HL-60 (cell line): ENCODE results near the gene HLCS.

Source experiments
- DNase-seq, 2 experiments: peaks; one replicate each; pipeline ENCODE4 v3.0.0-alpha.2; 2010 to 2020; ENCODE audit warnings: low read depth in 1 of 2, low spot score in 1 of 2
- H3K27ac ChIP-seq: fragments of 250-450 bp; sonication (Bioruptor Pico); replicated peaks from 2 replicates; pipeline ENCODE4 v1.5.1; 2020; ENCODE audit warnings: mild to moderate bottlenecking, moderate library complexity
- H3K27me3 ChIP-seq: fragments of 250-450 bp; sonication (Bioruptor Pico); 2 replicates; pipeline ENCODE4 v1.5.1; 2021; ENCODE audit warnings: mild to moderate bottlenecking, moderate library complexity; ENCODE audit not compliant: insufficient read depth, poor library complexity, severe bottlenecking
- H3K4me3 ChIP-seq: replicated peaks from 2 replicates; pipeline ENCODE4 v1.5.1; 2011; ENCODE audit warnings: mild to moderate bottlenecking, control low read depth, low read length; ENCODE audit not compliant: insufficient read depth
- GABPA ChIP-seq: IDR thresholded peaks from 2 replicates; pipeline ENCODE4 v1.6.1; 2012; ENCODE audit warnings: low read depth
- POLR2AphosphoS5 ChIP-seq: IDR thresholded peaks from 2 replicates; pipeline ENCODE4 v1.6.1; 2012; ENCODE audit warnings: low read depth
- SPI1 ChIP-seq: IDR thresholded peaks from 2 replicates; pipeline ENCODE4 v1.6.1; 2012; ENCODE audit warnings: low read depth, mild to moderate bottlenecking, borderline replicate concordance
- TF ChIP-seq, protein P1 (sequence below): IDR thresholded peaks from one replicate; pipeline ENCODE4 v1.5.1; 2011; ENCODE audit warnings: low read length, control low read depth, inconsistent platforms; ENCODE audit not compliant: insufficient read depth
- TF ChIP-seq, protein P2 (sequence below): IDR thresholded peaks from 2 replicates; pipeline ENCODE4 v1.6.1; 2012; ENCODE audit warnings: low read depth; ENCODE audit not compliant: insufficient replicate concordance

HLCS gene

DNA sequence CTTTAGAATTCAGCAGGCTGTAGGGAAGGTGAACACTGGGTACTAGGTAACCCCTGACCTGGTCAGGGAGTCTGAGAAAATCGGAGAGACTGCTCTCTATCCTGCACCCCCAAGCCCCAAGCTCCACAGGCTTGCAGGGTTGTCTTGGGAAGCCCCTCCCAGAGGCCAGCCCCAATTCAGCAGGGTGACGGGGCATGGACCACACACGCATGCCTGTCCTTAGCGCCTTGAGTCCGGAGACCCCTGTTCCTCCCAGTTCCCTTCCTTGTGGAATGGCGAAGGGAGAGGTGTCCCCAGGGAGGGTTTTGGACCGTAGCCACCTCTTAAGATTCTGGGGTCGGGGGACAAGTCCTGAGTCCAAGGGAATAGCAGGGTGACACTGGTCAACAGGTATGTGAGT lies 116.1 kb downstream of the HLCS start:
- DNase-seq, result no peak
- H3K4me3 ChIP-seq, result no peak overlapping the region
- no peak overlapping the region for H3K27ac ChIP-seq
- no peak for TF ChIP-seq POLR2AphosphoS5
- TF ChIP-seq GABPA, result no peak
- TF ChIP-seq, protein P1, sequence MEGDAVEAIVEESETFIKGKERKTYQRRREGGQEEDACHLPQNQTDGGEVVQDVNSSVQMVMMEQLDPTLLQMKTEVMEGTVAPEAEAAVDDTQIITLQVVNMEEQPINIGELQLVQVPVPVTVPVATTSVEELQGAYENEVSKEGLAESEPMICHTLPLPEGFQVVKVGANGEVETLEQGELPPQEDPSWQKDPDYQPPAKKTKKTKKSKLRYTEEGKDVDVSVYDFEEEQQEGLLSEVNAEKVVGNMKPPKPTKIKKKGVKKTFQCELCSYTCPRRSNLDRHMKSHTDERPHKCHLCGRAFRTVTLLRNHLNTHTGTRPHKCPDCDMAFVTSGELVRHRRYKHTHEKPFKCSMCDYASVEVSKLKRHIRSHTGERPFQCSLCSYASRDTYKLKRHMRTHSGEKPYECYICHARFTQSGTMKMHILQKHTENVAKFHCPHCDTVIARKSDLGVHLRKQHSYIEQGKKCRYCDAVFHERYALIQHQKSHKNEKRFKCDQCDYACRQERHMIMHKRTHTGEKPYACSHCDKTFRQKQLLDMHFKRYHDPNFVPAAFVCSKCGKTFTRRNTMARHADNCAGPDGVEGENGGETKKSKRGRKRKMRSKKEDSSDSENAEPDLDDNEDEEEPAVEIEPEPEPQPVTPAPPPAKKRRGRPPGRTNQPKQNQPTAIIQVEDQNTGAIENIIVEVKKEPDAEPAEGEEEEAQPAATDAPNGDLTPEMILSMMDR, result no peak
- H3K27me3 ChIP-seq, result no peaks in the 10 kb centered on the region

DNA sequence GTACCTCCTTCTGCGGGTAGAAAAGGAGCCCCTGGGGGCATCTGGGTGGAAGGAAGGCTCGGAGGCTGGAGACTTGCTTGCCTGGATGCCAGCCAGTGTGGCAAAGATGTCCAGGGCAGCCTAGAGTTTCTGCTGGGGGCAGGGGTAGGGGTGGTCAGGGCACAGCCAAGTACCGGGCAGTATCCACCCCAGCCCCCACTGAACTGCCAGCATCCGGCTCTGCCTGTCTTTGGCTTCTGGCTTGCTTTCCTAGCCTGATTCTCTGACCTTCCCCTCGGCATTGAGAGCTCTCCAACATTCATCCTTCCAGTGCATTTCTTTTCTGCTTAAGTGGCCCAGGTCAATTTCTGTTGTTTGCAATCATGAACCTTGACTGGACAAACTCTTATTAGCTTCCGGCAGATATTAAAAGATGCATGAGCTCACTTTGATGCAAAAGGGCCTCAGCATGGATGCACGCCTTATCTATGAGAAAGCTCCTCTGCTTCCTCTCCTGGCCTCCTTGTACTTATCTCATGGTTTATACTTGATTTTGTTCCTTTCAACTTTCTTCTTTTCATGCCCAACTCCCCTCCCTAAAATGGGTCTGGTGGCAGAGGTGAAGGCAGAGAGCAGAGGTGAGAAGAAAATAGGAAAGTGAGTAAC lies 116.9 kb downstream of the HLCS start:
- TF ChIP-seq POLR2AphosphoS5 (no peak), SPI1 (no peak), GABPA (no peak)
- TF ChIP-seq, protein P1, result no peak
- TF ChIP-seq, protein P2, sequence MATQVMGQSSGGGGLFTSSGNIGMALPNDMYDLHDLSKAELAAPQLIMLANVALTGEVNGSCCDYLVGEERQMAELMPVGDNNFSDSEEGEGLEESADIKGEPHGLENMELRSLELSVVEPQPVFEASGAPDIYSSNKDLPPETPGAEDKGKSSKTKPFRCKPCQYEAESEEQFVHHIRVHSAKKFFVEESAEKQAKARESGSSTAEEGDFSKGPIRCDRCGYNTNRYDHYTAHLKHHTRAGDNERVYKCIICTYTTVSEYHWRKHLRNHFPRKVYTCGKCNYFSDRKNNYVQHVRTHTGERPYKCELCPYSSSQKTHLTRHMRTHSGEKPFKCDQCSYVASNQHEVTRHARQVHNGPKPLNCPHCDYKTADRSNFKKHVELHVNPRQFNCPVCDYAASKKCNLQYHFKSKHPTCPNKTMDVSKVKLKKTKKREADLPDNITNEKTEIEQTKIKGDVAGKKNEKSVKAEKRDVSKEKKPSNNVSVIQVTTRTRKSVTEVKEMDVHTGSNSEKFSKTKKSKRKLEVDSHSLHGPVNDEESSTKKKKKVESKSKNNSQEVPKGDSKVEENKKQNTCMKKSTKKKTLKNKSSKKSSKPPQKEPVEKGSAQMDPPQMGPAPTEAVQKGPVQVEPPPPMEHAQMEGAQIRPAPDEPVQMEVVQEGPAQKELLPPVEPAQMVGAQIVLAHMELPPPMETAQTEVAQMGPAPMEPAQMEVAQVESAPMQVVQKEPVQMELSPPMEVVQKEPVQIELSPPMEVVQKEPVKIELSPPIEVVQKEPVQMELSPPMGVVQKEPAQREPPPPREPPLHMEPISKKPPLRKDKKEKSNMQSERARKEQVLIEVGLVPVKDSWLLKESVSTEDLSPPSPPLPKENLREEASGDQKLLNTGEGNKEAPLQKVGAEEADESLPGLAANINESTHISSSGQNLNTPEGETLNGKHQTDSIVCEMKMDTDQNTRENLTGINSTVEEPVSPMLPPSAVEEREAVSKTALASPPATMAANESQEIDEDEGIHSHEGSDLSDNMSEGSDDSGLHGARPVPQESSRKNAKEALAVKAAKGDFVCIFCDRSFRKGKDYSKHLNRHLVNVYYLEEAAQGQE, result no peak
- no peak for DNase-seq
- H3K4me3 ChIP-seq, result no peak overlapping the region
- no peaks in the 10 kb centered on the region for H3K27me3 ChIP-seq
- no peak overlapping the region for H3K27ac ChIP-seq

DNA sequence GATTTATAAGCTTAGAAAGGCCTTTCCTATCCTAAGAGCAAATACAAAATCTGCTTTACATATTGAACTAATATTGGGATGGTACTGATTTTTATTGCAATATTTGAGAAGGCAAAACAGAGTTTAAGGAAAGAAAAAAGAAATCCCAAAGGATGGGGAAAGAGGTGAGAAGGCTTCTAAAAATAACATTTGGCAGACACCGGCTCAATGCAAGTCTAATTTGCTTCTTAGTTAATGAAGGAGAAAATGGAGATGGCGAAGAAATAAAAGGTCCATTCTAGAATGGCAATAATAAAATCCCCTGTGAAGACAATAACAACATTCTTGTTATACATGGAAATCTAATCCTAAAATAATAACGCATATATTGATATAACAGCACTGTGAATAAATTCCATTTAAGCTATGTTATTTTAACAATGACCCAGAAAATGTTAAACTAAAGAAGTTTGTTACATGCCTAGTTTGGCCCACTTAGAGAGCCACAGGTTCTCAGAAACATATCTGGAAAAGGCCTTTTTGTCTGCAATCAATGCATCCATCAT lies 117.7 kb downstream of the HLCS start:
- no peak overlapping the region for H3K27ac ChIP-seq
- DNase-seq, result no peak
- H3K4me3 ChIP-seq, result no peak overlapping the region
- TF ChIP-seq GABPA (no peak), POLR2AphosphoS5 (no peak), SPI1 (no peak)
- TF ChIP-seq, protein P1, result no peak
- TF ChIP-seq, protein P2, result no peak
- no peaks in the 10 kb centered on the region for H3K27me3 ChIP-seq

DNA sequence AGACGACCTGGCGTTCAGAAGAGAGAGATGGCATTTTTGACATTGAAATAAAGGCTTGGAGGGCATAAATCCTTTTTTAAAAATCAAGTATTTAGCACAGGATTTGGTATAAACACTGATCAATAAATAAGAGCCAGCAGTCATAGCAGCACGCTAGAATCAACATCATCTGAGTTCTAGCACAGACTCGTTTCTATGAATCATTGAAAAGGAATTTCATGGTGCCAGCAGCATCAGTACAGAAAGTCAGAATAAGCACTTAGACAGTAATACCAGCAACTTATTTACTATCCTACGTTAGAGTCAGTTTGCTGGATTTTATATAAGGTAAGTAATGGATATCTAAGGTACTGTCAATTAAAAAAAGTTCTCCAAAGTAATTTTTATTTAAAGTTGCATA lies 119.3 kb downstream of the HLCS start:
- no peak overlapping the region for H3K27ac ChIP-seq
- no peak for DNase-seq
- no peaks in the 10 kb centered on the region for H3K27me3 ChIP-seq
- no peak for TF ChIP-seq GABPA
- TF ChIP-seq, protein P2, result no peak
- TF ChIP-seq POLR2AphosphoS5, result no peak
- TF ChIP-seq, protein P1, result no peak
- H3K4me3 ChIP-seq, result no peak overlapping the region
